AG09309 (cell line): ENCODE measurements around the gene HAPLN1.

Experiments used
- DNase-seq: peaks from one replicate; pipeline ENCODE4 v3.0.0-alpha.2; 2010; ENCODE audit warnings: low read depth
- H3K4me3 ChIP-seq: 2 replicates; pipeline ENCODE4 v1.5.1; 2011; ENCODE audit warnings: mild to moderate bottlenecking, low read depth, low read length, moderate library complexity; ENCODE audit not compliant: control insufficient read depth
- CTCF ChIP-seq: IDR thresholded peaks from 2 replicates; pipeline ENCODE4 v1.5.1; 2011; ENCODE audit warnings: mild to moderate bottlenecking, low read depth, low read length, inconsistent platforms; ENCODE audit not compliant: insufficient read depth, control insufficient read depth; ENCODE audit errors: missing control alignments

HAPLN1 gene

GRCh38 chr5:83720836-83721537, at the start of gene HAPLN1:
TSS of gene HAPLN1 (minus strand) at chr5:83720855. CDS start at chr5:83673523, 47,332 bp downstream.
- TF ChIP-seq CTCF, result no peak
- no peak for DNase-seq
- H3K4me3 ChIP-seq, result peak within 1 kb of the TSS; percentile 60

- no peak overlapping the region for H3K4me3 ChIP-seq
- no peak for DNase-seq
- no peak for TF ChIP-seq CTCF
These were observed 46.8 kb upstream of the HAPLN1 start for GRCh38 chr5:83767409-83767992.

- DNase-seq, result no peak
- TF ChIP-seq CTCF, result no peak
- no peak overlapping the region for H3K4me3 ChIP-seq
These were observed 43.4 kb upstream of the HAPLN1 start for GRCh38 chr5:83764101-83764500.

GRCh38 chr5:83760579-83760978, 39.9 kb upstream of the HAPLN1 start:
- TF ChIP-seq CTCF, result no peak
- no peak for DNase-seq
- H3K4me3 ChIP-seq, result no peak overlapping the region

GRCh38 chr5:83752700-83753099, 32.0 kb upstream of the HAPLN1 start:
- peak; percentile 16 for DNase-seq
- H3K4me3 ChIP-seq, result no peak overlapping the region
- no peak for TF ChIP-seq CTCF

GRCh38 chr5:83751201-83751600, 30.5 kb upstream of the HAPLN1 start:
- no peak for TF ChIP-seq CTCF
- H3K4me3 ChIP-seq, result no peak overlapping the region

More at GRCh38 chr5:83751201-83751600, 30.5 kb upstream of the HAPLN1 start:
- DNase-seq, result no peak
